Measurements from ENCODE around the gene SLC25A30. TPM values are rescaled to one million over a fixed set of nuclear protein-coding genes. Genes with fewer than 3 reads are reported as not detected.
A peak's percentile ranks its signal among the peaks of the same experiment; 100 is the strongest.

SLC25A30 gene
- total and polyA plus RNA-seq, 2 donors = 9.0 to 11.9 TPM

GRCh38 chr13:45415112-45415511 lies 3.1 kb downstream of the SLC25A30 start:
- WGBS = 80% methylated on average over 1 of the region's 1 CpG
- no peak for DNase-seq (ENCODE audit: extremely low spot score)
- H3K4me3 ChIP-seq (ENCODE audit: low read depth, low read length) = no peak overlapping the region
- H3K27ac ChIP-seq (ENCODE audit: low read depth) = no peak overlapping the region
- no peaks in the 10 kb centered on the region for H3K36me3 ChIP-seq (ENCODE audit: insufficient read depth)
- H3K4me1 ChIP-seq (ENCODE audit: insufficient read depth) = no peaks in the 10 kb centered on the region

GRCh38 chr13:45413826-45414307 lies 4.3 kb downstream of the SLC25A30 start:
- Histone ChIP-seq H3K36me3 (ENCODE audit: insufficient read depth) (no peaks in the 10 kb centered on the region), H3K4me1 (ENCODE audit: insufficient read depth) (no peaks in the 10 kb centered on the region), H3K4me3 (ENCODE audit: low read depth, low read length) (peak overlapping the region; percentile 21), H3K27ac (ENCODE audit: low read depth) (peak overlapping the region; percentile 51)
- 66% methylated on average over 4 of the region's 4 CpGs for WGBS
- no peak for DNase-seq (ENCODE audit: extremely low spot score)

- Histone ChIP-seq H3K4me1 (ENCODE audit: insufficient read depth) (no peaks in the 10 kb centered on the region), H3K36me3 (ENCODE audit: insufficient read depth) (no peaks in the 10 kb centered on the region), H3K27ac (ENCODE audit: low read depth) (no peak overlapping the region), H3K4me3 (ENCODE audit: low read depth, low read length) (no peak overlapping the region)
- DNase-seq (ENCODE audit: extremely low spot score) = no peak
- WGBS = 96% methylated on average over 4 of the region's 4 CpGs
Measured at GRCh38 chr13:45412274-45413049, 5.7 kb downstream of the SLC25A30 start.

GRCh38 chr13:45411631-45412030 lies 6.5 kb downstream of the SLC25A30 start:
- H3K36me3 ChIP-seq (ENCODE audit: insufficient read depth) = no peaks in the 10 kb centered on the region
- no peak for DNase-seq (ENCODE audit: extremely low spot score)
- 84% methylated on average over 4 of the region's 4 CpGs for WGBS
- no peak overlapping the region for H3K4me3 ChIP-seq (ENCODE audit: low read depth, low read length)
- no peak overlapping the region for H3K27ac ChIP-seq (ENCODE audit: low read depth)
- H3K4me1 ChIP-seq (ENCODE audit: insufficient read depth) = no peaks in the 10 kb centered on the region

- no peak for DNase-seq (ENCODE audit: extremely low spot score)
- 70% methylated on average over 4 of the region's 4 CpGs for WGBS
- Histone ChIP-seq H3K4me1 (ENCODE audit: insufficient read depth) (no peaks in the 10 kb centered on the region), H3K36me3 (ENCODE audit: insufficient read depth) (no peaks in the 10 kb centered on the region), H3K27ac (ENCODE audit: low read depth) (no peak overlapping the region), H3K4me3 (ENCODE audit: low read depth, low read length) (no peak overlapping the region)
Measured at GRCh38 chr13:45411221-45411620, 7.0 kb downstream of the SLC25A30 start.

DNA sequence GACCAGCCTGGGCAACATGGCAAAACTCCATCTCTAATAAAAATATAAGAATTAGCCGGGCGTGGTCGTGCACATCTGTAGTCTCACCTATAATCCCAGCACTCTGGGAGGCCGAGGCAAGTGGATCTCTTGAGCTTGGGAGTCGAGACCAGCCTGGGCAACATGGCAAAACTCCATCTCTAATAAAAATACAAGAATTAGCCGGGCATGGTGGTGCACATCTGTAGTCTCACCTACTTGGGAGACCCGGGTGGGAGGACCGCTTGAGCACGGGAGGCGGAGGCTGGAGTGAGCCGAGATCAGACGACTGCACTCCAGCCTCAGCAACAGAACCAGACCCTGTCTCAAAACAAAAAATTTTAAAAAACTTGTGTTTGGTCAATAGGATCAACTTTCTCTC lies 7.7 kb downstream of the SLC25A30 start:
- no peak overlapping the region for H3K27ac ChIP-seq (ENCODE audit: low read depth)
- no peaks in the 10 kb centered on the region for H3K36me3 ChIP-seq (ENCODE audit: insufficient read depth)
- 94% methylated on average over 12 of the region's 12 CpGs for WGBS
- DNase-seq (ENCODE audit: extremely low spot score) = no peak
- H3K4me1 ChIP-seq (ENCODE audit: insufficient read depth) = no peaks in the 10 kb centered on the region
- no peak overlapping the region for H3K4me3 ChIP-seq (ENCODE audit: low read depth, low read length)

DNA sequence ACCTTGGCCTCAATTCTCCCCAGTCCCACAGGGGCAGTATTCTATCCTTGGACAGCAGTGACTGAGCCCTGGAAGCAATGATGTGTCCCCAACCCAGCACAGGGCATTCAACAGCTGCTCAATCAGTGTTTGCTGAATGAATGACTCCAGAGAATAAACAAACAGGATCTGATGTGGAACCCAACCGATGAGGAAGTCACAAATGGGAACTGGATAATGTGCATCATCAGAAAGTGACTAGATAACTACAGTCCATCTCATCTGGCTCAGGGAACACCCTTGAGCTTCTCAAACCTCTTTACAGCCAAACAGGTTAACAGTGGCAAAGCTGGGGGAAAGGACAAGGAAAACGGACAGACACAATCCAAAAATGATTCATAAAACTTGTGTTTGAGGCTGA lies 8.2 kb downstream of the SLC25A30 start:
- Histone ChIP-seq H3K4me1 (ENCODE audit: insufficient read depth) (no peaks in the 10 kb centered on the region), H3K36me3 (ENCODE audit: insufficient read depth) (no peaks in the 10 kb centered on the region), H3K27ac (ENCODE audit: low read depth) (no peak overlapping the region), H3K4me3 (ENCODE audit: low read depth, low read length) (no peak overlapping the region)
- DNase-seq (ENCODE audit: extremely low spot score) = no peak
- WGBS = 71% methylated on average over 2 of the region's 2 CpGs

- Histone ChIP-seq H3K27ac (ENCODE audit: low read depth) (no peak overlapping the region), H3K4me1 (ENCODE audit: insufficient read depth) (no peaks in the 10 kb centered on the region), H3K4me3 (ENCODE audit: low read depth, low read length) (no peak overlapping the region), H3K36me3 (ENCODE audit: insufficient read depth) (peaks cover 2% of the 10 kb centered on the region)
- 83% methylated on average over 3 of the region's 3 CpGs for WGBS
- no peak for DNase-seq (ENCODE audit: extremely low spot score)
Measured at GRCh38 chr13:45406421-45406820, 11.8 kb downstream of the SLC25A30 start.

GRCh38 chr13:45403081-45403480 lies 15.1 kb downstream of the SLC25A30 start:
- WGBS = 98% methylated on average over 3 of the region's 3 CpGs
- no peak for DNase-seq (ENCODE audit: extremely low spot score)
- Histone ChIP-seq H3K36me3 (ENCODE audit: insufficient read depth) (peaks cover 2% of the 10 kb centered on the region), H3K4me3 (ENCODE audit: low read depth, low read length) (no peak overlapping the region), H3K4me1 (ENCODE audit: insufficient read depth) (no peaks in the 10 kb centered on the region), H3K27ac (ENCODE audit: low read depth) (no peak overlapping the region)

DNA sequence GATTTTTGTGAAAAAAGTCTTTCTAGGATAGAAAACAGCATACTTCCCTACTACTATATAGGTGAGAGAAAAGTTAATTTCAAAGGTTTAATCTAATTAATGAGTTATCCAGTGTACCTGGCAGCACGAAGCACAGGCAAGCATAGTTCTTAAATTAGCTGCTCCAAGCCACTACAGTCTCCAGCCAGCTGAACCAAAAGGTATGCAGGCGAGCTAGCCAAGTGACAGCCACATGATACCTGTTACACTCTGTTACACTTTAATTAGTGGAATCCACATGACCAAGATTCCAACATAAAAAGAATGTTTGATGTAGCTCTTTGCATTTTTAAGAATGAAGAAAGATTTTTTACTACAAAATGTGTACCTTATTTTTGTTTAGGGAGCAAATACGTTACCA lies 15.5 kb downstream of the SLC25A30 start:
- 93% methylated on average over 3 of the region's 3 CpGs for WGBS
- peaks cover 2% of the 10 kb centered on the region for H3K36me3 ChIP-seq (ENCODE audit: insufficient read depth)
- no peak overlapping the region for H3K27ac ChIP-seq (ENCODE audit: low read depth)
- no peaks in the 10 kb centered on the region for H3K4me1 ChIP-seq (ENCODE audit: insufficient read depth)
- no peak overlapping the region for H3K4me3 ChIP-seq (ENCODE audit: low read depth, low read length)
- no peak for DNase-seq (ENCODE audit: extremely low spot score)

DNA sequence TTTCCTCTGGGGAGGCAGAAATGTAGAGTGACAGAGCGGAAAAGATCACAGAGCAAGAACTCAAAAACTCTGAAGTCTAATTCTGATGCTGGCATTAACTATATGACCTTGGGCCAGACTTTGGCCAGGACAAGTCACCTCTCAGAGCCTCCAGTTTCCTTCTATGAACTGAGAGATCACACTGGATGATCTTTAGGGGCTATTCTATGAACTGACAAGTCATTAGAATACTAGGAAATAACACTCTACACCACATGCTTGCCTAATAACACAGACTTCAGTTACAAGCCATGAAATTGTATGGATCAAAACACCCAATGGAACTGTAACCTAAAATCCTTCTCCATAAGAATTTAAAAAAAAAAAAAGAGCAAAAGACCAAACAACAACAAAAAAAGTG lies 16.9 kb downstream of the SLC25A30 start:
- 98% methylated on average over 1 of the region's 1 CpG for WGBS
- H3K36me3 ChIP-seq (ENCODE audit: insufficient read depth) = peaks cover 2% of the 10 kb centered on the region
- no peak overlapping the region for H3K27ac ChIP-seq (ENCODE audit: low read depth)
- no peaks in the 10 kb centered on the region for H3K4me1 ChIP-seq (ENCODE audit: insufficient read depth)
- DNase-seq (ENCODE audit: extremely low spot score) = no peak
- no peak overlapping the region for H3K4me3 ChIP-seq (ENCODE audit: low read depth, low read length)

GRCh38 chr13:45398877-45399276 lies 19.3 kb downstream of the SLC25A30 start:
- DNase-seq (ENCODE audit: extremely low spot score) = no peak
- Histone ChIP-seq H3K4me1 (ENCODE audit: insufficient read depth) (no peaks in the 10 kb centered on the region), H3K4me3 (ENCODE audit: low read depth, low read length) (no peak overlapping the region), H3K27ac (ENCODE audit: low read depth) (no peak overlapping the region), H3K36me3 (ENCODE audit: insufficient read depth) (peaks cover under 1% of the 10 kb centered on the region)
- WGBS = 91% methylated on average over 4 of the region's 4 CpGs

DNA sequence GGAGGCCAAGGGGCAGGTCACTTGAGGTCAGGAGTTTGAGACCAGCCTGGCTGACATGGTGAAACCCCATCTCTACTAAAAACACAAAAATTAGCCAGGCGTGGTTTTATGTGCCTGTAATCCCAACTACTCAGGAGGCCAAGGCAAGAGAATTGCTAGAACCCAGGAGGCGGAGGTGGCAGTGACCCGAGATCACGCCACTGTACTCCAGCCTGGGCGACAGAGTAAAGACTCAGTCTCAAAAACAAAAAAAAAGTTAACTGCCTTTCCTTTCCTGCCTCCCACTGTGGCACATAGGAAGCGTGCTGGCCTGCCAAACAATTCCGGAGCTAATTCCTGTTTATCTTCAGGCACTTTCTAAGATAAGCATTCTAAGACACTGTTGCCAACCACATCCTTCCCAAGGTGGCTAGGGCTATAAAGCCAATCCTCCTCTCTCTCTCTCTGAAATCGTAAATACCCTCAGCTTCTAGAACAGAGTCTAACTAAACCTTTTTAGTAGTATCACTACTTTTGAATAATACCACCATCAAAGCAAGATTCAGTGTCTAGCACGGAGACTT lies 21.6 kb downstream of the SLC25A30 start:
- H3K27ac ChIP-seq (ENCODE audit: low read depth) = no peak overlapping the region
- DNase-seq (ENCODE audit: extremely low spot score) = no peak
- no peaks in the 10 kb centered on the region for H3K36me3 ChIP-seq (ENCODE audit: insufficient read depth)
- WGBS = 27% methylated on average over 9 of the region's 9 CpGs
- no peak overlapping the region for H3K4me3 ChIP-seq (ENCODE audit: low read depth, low read length)
- no peaks in the 10 kb centered on the region for H3K4me1 ChIP-seq (ENCODE audit: insufficient read depth)

- 45% methylated on average over 4 of the region's 4 CpGs for WGBS
- H3K27ac ChIP-seq (ENCODE audit: low read depth) = no peak overlapping the region
- H3K4me1 ChIP-seq (ENCODE audit: insufficient read depth) = no peaks in the 10 kb centered on the region
- no peaks in the 10 kb centered on the region for H3K36me3 ChIP-seq (ENCODE audit: insufficient read depth)
- H3K4me3 ChIP-seq (ENCODE audit: low read depth, low read length) = no peak overlapping the region
- no peak for DNase-seq (ENCODE audit: extremely low spot score)
Measured at GRCh38 chr13:45393941-45394570, 24.1 kb downstream of the SLC25A30 start.
